HG02973 (cell line): ENCODE data around the gene WDR55.
A peak's percentile ranks its signal among the peaks of the same experiment; 100 is the strongest.
"Not testable (repeated sequence)": the region's sequence is repeated elsewhere in the genome, so short reads cannot be mapped to it uniquely, and the experiment has no call there.

Experiments
- ATAC-seq: cut with Tn5 transposase; IDR thresholded peaks from one replicate; pipeline ENCODE4 v1.9.1; 2021; ENCODE audit warnings: moderate library complexity; ENCODE audit not compliant: unreplicated experiment

WDR55 gene

DNA sequence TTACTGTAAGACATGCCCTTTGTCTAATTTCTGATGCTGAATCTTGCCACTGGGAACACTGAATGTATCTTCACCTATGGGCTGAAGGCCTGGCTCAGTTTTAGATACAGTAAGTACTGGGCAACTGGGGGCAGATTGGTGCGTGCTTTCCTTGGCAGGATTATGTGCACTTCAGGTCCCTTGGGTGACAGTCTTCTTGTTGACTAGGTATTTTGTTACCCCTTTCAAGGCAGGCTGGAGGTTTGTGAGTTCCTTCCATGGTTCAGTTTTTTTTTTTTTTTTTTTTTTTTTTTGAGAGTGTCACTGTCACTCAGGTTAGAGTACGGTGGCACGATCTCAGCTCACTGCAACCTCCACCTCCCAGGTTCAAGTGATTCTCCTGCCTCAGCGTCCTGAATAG is 43.1 kb downstream of the WDR55 start:
- ATAC-seq: no peak

DNA sequence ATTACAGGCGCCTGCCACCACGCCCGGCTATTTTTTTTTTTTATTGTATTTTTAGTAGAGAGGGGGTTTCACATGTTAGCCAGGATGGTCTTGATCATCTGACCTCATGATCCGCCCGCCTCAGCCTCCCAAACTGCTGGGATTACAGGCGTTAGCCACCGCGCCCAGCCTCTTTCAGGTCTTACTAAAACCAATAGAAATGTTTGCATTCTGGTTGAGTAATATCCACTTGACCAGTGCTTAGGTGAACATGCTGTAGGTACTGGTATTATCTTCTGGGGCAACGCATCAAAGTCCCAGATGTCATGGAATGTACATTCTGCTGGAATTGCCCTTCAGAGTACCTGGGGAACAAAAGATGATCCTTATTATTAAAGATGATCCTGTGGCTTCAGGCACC is 44.1 kb downstream of the WDR55 start:
- ATAC-seq: not testable (repeated sequence)

DNA sequence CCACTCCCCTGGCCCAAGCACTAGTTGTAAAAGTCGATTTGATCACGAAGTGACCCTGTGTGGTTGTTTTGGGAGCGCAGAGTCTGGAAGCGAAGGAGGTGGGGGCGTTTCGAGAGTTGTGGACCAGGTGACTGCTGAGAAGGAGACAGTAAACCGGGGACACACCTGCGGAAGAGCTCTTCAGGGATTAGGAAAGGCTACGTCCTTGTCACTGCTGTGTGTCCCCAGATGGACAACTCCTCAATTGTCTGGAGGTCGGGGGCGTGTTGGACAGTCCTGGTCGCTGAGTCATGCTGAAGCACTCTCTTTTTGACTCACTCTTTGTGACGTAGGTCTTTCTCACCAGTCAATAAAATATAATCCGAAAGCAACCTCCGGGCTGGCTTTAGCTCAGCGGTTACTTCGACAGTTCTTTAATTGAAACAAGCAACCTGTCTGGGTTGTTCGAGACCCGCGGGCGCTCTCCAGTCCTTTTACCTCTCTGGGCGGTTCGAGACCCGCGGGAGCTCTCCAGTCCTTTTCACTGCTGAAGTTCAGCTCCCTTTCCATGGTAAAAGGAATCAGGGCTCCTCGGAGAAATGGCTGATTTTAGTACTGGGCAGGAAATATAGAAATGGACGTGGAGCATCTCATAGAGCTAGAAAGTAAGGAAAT is 46.3 kb downstream of the WDR55 start:
- ATAC-seq: peak; percentile 82

DNA sequence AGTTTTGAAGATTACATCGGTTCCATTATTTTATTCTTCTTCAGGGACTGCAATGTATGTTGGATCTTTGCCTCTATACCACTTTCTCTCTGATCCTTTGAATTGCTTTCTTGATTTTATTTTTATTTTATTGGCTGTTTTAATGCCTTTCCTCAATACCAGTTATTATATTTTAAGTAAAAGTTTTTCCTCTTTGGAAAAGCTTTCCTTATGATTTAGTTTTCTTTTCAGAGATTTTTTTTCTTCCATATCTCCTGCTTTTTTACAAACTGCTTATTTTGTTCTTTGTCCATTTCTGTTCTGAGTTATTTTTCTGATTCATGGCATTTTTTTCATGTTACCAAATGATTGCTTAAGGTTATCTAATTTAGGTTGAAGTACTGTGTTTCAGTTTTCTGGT is 47.1 kb downstream of the WDR55 start:
- no peak for ATAC-seq

DNA sequence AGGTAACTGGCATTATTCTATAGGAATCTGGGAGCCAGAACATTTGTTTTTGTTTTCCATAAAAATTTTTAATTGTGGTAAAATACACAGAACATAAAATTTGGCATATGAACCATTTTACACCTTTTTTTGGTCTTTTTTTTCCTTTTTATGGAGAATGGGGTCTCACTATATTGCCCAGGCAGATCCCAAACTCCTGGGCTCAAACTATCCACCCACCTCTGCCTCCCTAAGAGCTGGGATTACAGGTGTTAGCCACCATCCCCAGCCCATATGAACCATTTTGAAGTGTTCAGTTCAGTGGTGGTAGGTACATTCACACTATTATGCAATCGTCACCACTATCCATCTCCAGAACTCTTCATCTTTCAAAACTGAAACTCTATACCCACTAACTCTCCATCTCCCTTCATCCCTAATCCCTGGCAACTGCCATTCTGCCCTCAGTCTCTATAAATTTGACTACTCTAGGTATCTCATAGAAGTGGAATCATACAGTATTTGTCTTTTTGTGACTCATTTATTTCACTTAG is 48.9 kb downstream of the WDR55 start:
- no peak for ATAC-seq

DNA sequence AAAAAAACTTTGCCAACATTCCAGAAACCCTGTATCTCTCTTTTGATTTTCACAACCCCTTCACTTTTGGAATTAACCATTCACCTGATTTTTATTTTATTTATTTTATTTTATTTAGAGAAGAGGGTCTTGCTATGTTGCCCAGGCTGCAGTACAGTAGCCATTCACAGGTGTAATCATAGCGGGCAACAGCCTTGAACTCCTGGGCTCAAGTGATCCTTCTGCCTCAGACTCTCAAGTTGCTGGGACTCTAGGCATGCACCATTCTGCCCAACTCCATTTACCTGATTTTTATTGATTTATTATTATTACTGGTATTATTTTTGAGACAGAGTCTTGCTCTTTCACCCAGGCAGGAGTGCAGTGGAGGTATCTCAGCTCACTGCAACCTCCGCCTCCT is 51.5 kb downstream of the WDR55 start:
- ATAC-seq: not testable (repeated sequence)

DNA sequence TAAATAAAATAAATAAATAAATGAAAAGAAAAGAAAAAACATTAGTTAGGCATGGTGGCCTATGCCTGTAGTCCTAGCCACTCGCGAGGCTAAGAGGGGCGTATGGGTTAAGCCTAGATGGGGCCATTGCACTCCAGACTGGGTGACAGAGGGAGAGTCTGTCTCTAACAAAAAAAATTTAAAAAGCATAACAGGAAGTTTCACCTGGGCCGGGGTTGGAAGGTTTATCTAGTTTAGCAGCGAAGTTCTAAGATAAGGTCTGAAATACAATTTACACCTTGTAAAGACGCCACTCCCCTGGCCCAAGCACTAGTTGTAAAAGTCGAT is 53.5 kb downstream of the WDR55 start:
- ATAC-seq: no peak

DNA sequence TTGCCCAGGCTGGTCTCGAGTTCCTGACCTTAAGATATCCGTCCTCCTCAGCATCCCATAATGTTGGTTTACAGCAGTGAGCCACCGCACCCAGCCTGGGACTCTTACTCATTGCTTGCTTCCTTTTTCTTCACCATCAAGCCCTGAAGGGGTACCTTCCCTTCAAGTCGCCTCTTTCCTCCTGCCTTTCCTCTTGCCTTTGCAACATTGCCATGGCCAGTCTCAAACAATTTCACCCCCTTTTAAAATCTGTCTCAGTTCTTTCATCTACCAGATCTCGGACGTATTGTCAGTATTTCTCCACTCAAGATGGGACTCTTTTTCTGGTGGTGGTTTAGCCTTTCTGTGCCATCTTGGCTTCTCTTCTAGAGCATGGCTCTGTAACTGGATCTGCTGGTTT is 56.0 kb downstream of the WDR55 start:
- ATAC-seq: not testable (repeated sequence)

DNA sequence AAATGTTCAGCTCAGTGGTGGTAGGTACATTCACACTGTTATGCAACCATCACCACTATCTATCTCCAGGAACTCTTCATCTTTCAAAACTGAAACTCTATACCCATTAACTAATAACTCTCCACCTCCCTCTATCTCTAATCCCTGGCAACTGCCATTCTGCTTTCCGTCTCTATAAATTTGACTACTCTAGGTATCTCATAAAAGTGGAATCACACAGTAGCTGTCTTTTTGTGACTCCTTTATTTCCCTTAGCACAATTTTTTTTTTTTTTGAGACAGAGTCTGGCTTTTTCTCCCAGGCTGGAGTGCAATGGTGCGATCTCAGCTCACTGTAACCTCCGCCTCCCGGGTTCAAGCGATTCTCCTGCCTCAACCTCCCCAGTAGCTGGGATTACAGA is 56.7 kb downstream of the WDR55 start:
- not testable (repeated sequence) for ATAC-seq
